A549 (cell line): ENCODE measurements around the gene PLEKHG4B. TPM values are rescaled to one million over a fixed set of nuclear protein-coding genes. Genes with fewer than 3 reads are reported as not detected.

ENCODE experiments used
- ATAC-seq, 2 experiments: fragments of 200-7000 bp in 1 of 2; fragments of >200 bp in 1 of 2; cut with Nextera tagmentation in 1 of 2; cut with Tn5 transposase in 1 of 2; 3 replicates each; pipeline versions ENCODE4 v1.8.0 to v1.9.1; 2018 to 2020; ENCODE audit warnings: mild to moderate bottlenecking in 1 of 2, moderate library complexity in 1 of 2
- CTCF ChIA-PET: fragments of 300-600 bp; sonication (Branson Sonifier 250); formaldehyde crosslinking; extraction: SDS; loops from one replicate; lab custom pipeline; 2021; ENCODE audit warnings: antibody characterized with exemption, inconsistent platforms; lab: Yijun Ruan, JAX
- POLR2A ChIA-PET: fragments of 350-600 bp; formaldehyde crosslinking; extraction: SDS; loops from one replicate; lab custom pipeline; 2021; ENCODE audit warnings: antibody characterized with exemption, inconsistent platforms; lab: Yijun Ruan, JAX
- DNase-seq, 2 experiments: peaks; one replicate each; pipeline versions ENCODE4 v3.0.0 to v3.0.0-alpha.2; 2011 to 2016; ENCODE audit warnings: low read depth in 1 of 2, low spot score in 1 of 2
- FAIRE-seq: peaks from 2 replicates; lab custom pipeline; 2011; peaks lifted over from hg19 to GRCh38; lab: Jason Lieb, UNC
- H3K27ac ChIP-seq, 2 experiments: fragments of >200 bp; sonication (Bioruptor Twin); formaldehyde crosslinking; 3 replicates each; pipeline ENCODE4 v1.5.1; 2016 to 2017
- H3K4me1 ChIP-seq: fragments of >200 bp; sonication (Bioruptor Twin); formaldehyde crosslinking; 3 replicates; pipeline ENCODE4 v1.6.1; 2016
- H3K4me2 ChIP-seq: fragments of >200 bp; sonication (Bioruptor Twin); formaldehyde crosslinking; 3 replicates; pipeline ENCODE4 v1.6.1; 2016
- H3K4me3 ChIP-seq: fragments of >200 bp; sonication (Bioruptor Twin); formaldehyde crosslinking; 3 replicates; pipeline ENCODE4 v1.5.1; 2016
- H3K9me3 ChIP-seq: fragments of >200 bp; sonication (Bioruptor Twin); formaldehyde crosslinking; 3 replicates; pipeline ENCODE4 v1.6.1; 2016
- CBX2 ChIP-seq: fragments of 200-600 bp; sonication (generic); IDR thresholded peaks from 2 replicates; pipeline ENCODE4 v1.6.1; 2016; ENCODE audit warnings: low read depth, mild to moderate bottlenecking, borderline replicate concordance
- CEBPB ChIP-seq, 2 experiments: fragments of >200 bp in 1 of 2; sonication (Bioruptor Twin) in 1 of 2; formaldehyde crosslinking in 1 of 2; IDR thresholded peaks; 2 replicates each; pipeline ENCODE4 v1.6.1; 2012 to 2016
- EHMT2 ChIP-seq: fragments of 200-600 bp; sonication (generic); IDR thresholded peaks from 2 replicates; pipeline ENCODE4 v1.6.1; 2016; ENCODE audit warnings: antibody characterized with exemption, low read depth, mild to moderate bottlenecking, moderate library complexity
- EP300 ChIP-seq, 2 experiments: fragments of >200 bp; sonication (Bioruptor Twin); formaldehyde crosslinking; IDR thresholded peaks; 2 replicates in 1 of 2; 3 replicates in 1 of 2; pipeline ENCODE4 v1.6.1; 2016 to 2017
- FOXS1 ChIP-seq: fragments of 250-450 bp; sonication (Bioruptor Pico); IDR thresholded peaks from 2 replicates; pipeline ENCODE4 v1.5.0; 2020; ENCODE audit warnings: mild to moderate bottlenecking, moderate library complexity
- HDAC2 ChIP-seq: fragments of 200-600 bp; sonication (generic); IDR thresholded peaks from 2 replicates; pipeline ENCODE4 v1.6.1; 2016
- HOXA7 ChIP-seq: fragments of 250-450 bp; sonication (Bioruptor Pico); IDR thresholded peaks from 2 replicates; pipeline ENCODE4 v1.5.0; 2020; ENCODE audit warnings: mild to moderate bottlenecking, moderate library complexity
- KDM1A ChIP-seq: fragments of 200-600 bp; sonication (generic); IDR thresholded peaks from 2 replicates; pipeline ENCODE4 v1.6.1; 2016; ENCODE audit warnings: low read depth, mild to moderate bottlenecking
- MAFK ChIP-seq: fragments of 450-650 bp; IDR thresholded peaks from 2 replicates; pipeline ENCODE4 v1.6.1; 2014; ENCODE audit not compliant: partially characterized antibody
- NR3C1 ChIP-seq: fragments of >200 bp; sonication (Bioruptor Twin); formaldehyde crosslinking; IDR thresholded peaks from 3 replicates; pipeline ENCODE4 v1.6.1; 2017
- RAD21 ChIP-seq, 2 experiments: fragments of >200 bp in 1 of 2; sonication (Bioruptor Twin) in 1 of 2; formaldehyde crosslinking in 1 of 2; IDR thresholded peaks in 1 of 2; conservative IDR thresholded peaks in 1 of 2; 2 replicates in 1 of 2; 3 replicates in 1 of 2; pipeline ENCODE4 v1.6.1; 2012 to 2018; ENCODE audit warnings: inconsistent platforms in 1 of 2
- SMC3 ChIP-seq: fragments of >200 bp; sonication (Bioruptor Twin); formaldehyde crosslinking; IDR thresholded peaks from 3 replicates; pipeline ENCODE4 v1.6.1; 2018; ENCODE audit warnings: inconsistent platforms
- WGBS: methylation state at CpG from one replicate; pipeline ENCODE4 v1.1.6; 2017; ENCODE audit errors: missing lambda C conversion rate; 5-methylcytosine and 5-hydroxymethylcytosine counted together
- polyA plus RNA-seq, 4 experiments: library from polyadenylated mRNA; depleted of rRNA in 3 of 4; stranded (reverse); fragments of >200 nt; fragmentation: RNase III in 1 of 4; extraction: RNeasy Plus Mini Kit Qiagen cat#74134 plus additional on column Dnase treatment in 1 of 4; gene quantifications; 2 replicates in 3 of 4; 3 replicates in 1 of 4; pipeline ENCODE4 v1.2.3, GENCODE V29; 2011 to 2017
- TF ChIP-seq, protein P1 (sequence below): fragments of 200-600 bp; sonication (generic); IDR thresholded peaks from 2 replicates; pipeline ENCODE4 v1.6.1; 2016; ENCODE audit warnings: antibody characterized with exemption, mild to moderate bottlenecking, moderate library complexity

Gene PLEKHG4B
- polyA plus RNA-seq, 2 of the 4 experiments (the other 2 are of a cell fraction): 0.57 to 0.59 TPM

DNA sequence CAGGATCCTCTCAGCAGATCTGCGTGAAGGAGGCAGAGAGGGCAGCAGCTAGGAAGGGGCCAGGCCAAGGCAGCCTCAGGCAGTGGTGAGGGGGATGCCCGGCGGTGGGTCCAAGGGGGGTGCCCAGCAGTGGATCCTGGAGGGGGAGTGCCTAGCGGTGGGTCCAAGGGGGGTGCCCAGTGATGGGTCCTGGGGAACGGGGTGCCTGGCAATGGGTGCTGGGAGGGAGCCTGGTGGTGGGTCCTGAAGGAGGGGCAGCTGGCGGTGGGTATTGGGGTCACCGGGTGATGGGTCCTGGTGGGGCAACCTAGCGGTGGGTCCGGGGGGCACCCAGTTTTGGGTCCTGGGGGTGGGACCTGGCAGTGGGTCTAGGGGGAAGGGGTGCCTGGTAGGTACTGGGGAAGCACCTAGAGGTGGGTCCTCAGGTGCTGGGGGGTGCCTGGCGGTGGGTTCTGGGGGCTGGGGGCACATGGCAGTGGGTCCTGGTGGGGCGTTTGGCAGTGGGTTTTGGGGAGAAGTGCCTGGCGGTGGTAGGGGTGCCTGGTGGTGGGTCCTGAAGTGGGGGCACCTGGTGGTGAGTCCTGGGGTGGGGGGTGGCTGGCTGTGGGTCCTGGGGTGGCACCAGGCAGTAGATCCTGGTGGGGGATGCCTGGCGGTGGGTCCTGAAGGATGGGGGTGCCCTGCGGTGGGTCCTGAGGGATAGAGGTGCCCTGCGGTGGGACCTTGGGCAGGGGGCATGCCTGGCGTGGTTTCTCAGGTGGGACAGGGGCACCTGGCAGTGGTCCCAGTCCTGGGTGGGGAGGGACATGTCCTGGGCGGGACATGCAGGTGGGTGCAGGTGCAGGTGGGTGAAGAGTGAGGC is 101.2 kb downstream of the PLEKHG4B start:
- Histone ChIP-seq H3K4me3 (no peak overlapping the region), H3K27ac (no peak overlapping the region), H3K4me1 (no peaks in the 10 kb centered on the region), H3K9me3 (no peaks in the 10 kb centered on the region), H3K4me2 (no peak overlapping the region)
- CTCF ChIA-PET: interaction anchor here (1.2 to 1.4 kb wide), 2 partner anchors 21 to 25 kb away, joined by 3 to 5 read pairs; partner anchors contain the start of genes CCDC127 and SDHA
- no peak for DNase-seq
- no peak for TF ChIP-seq MAFK
- TF ChIP-seq HDAC2: no peak
- TF ChIP-seq KDM1A: no peak
- no peak for TF ChIP-seq EHMT2
- POLR2A ChIA-PET: no interaction called here
- 83% methylated on average over 8 of the region's 17 CpGs for WGBS
- FAIRE-seq: no peak
- no peak for ATAC-seq

DNA sequence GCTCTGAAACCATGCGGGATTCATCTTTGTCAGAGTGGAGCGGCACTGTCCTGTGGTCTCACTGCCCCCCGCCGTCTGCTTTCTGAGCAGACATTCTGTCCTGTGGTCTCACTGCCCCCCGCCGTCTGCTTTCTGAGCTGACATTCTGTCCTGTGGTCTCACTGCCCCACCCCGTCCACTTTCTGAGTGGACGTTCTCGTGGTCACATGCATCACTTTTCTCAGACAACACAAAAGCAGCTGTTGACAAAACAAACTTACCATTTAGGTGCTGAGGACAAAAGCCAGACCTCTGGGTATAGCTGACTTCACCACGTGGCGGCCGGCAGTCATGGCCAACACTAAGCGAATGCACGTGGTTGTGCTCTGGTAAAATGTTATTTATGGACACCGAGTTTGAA is 102.1 kb downstream of the PLEKHG4B start:
- ChIA-PET CTCF (interaction anchor here (0.6 kb wide), 1 partner anchor 785 kb away, joined by 3 read pairs; no protein-coding TSS in a partner anchor), POLR2A (no interaction called here)
- H3K4me1 ChIP-seq: no peaks in the 10 kb centered on the region
- ATAC-seq (no peak), DNase-seq (no peak), FAIRE-seq (no peak)
- WGBS: 85% methylated on average over 15 of the region's 15 CpGs
- TF ChIP-seq NR3C1 (no peak), CEBPB (IDR thresholded peaks at IDR 0.05) (no peak), EP300 (IDR thresholded peaks at IDR 0.05) (no peak), SMC3 (no peak), CBX2 (no peak), FOXS1 (no peak), HOXA7 (CRISPR knock-in tag) (no peak)
- TF ChIP-seq, protein P1, sequence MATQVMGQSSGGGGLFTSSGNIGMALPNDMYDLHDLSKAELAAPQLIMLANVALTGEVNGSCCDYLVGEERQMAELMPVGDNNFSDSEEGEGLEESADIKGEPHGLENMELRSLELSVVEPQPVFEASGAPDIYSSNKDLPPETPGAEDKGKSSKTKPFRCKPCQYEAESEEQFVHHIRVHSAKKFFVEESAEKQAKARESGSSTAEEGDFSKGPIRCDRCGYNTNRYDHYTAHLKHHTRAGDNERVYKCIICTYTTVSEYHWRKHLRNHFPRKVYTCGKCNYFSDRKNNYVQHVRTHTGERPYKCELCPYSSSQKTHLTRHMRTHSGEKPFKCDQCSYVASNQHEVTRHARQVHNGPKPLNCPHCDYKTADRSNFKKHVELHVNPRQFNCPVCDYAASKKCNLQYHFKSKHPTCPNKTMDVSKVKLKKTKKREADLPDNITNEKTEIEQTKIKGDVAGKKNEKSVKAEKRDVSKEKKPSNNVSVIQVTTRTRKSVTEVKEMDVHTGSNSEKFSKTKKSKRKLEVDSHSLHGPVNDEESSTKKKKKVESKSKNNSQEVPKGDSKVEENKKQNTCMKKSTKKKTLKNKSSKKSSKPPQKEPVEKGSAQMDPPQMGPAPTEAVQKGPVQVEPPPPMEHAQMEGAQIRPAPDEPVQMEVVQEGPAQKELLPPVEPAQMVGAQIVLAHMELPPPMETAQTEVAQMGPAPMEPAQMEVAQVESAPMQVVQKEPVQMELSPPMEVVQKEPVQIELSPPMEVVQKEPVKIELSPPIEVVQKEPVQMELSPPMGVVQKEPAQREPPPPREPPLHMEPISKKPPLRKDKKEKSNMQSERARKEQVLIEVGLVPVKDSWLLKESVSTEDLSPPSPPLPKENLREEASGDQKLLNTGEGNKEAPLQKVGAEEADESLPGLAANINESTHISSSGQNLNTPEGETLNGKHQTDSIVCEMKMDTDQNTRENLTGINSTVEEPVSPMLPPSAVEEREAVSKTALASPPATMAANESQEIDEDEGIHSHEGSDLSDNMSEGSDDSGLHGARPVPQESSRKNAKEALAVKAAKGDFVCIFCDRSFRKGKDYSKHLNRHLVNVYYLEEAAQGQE: no peak
- no peak overlapping the region for H3K4me2 ChIP-seq
- no peak overlapping the region for H3K4me3 ChIP-seq
- H3K27ac ChIP-seq: no peak overlapping the region
- no peaks in the 10 kb centered on the region for H3K9me3 ChIP-seq

DNA sequence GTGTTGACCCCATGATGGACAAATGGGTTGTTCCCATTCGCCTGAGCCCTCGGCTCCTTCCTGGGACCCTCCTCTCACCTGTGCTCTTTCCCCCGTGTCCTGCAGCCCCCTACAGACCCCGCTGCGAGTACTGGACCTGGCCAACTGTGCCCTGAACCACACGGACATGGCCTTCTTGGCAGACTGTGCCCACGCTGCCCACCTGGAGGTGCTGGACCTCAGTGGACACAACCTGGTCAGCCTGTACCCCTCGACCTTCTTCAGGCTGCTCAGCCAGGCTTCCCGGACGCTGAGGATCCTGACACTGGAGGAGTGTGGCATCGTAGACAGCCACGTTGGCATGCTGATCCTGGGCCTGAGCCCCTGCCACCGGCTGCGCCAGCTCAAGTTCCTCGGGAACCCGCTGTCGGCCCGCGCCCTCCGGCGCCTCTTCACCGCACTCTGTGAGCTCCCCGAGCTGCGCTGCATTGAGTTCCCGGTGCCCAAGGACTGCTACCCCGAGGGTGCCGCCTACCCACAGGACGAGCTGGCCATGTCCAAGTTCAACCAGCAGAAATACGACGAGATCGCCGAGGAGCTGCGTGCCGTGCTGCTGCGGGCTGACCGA is 102.7 kb downstream of the PLEKHG4B start:
- FAIRE-seq: no peak
- ChIA-PET POLR2A (no interaction called here), CTCF (interaction anchor here (0.6 kb wide), 1 partner anchor 784 kb away, joined by 3 read pairs; no protein-coding TSS in a partner anchor)
- Histone ChIP-seq H3K4me3 (no peak overlapping the region), H3K9me3 (no peaks in the 10 kb centered on the region), H3K27ac (no peak overlapping the region), H3K4me1 (no peaks in the 10 kb centered on the region), H3K4me2 (no peak overlapping the region)
- 83% methylated on average over 34 of the region's 36 CpGs for WGBS
- DNase-seq: no peak
- TF ChIP-seq RAD21 (conservative IDR thresholded peaks at IDR 0.05 in 1 of 2, IDR thresholded peaks at IDR 0.05 in 1 of 2): no peak
- no peak for ATAC-seq
